ENCODE results near the gene TTC1.
"Not testable (repeated sequence)": the region's sequence is repeated elsewhere in the genome, so short reads cannot be mapped to it uniquely, and the experiment has no call there.

TTC1 gene

GRCh38 chr5:160009591-160009989 lies 651 bp downstream of the TTC1 start:
- H3K4me1 Mint-ChIP-seq, result peaks cover 42% of the 10 kb centered on the region
- DNase-seq, result no peak
- peaks cover 2% of the 10 kb centered on the region for H3K27me3 Mint-ChIP-seq (ENCODE audit: low read depth, poor library complexity)
- no peak for TF ChIP-seq CTCF (IDR thresholded peaks at IDR 0.05)
- peak overlapping the region; percentile 96 for H3K4me3 Mint-ChIP-seq
- H3K9me3 Mint-ChIP-seq, result no peaks in the 10 kb centered on the region
- H3K27ac Mint-ChIP-seq, result peak overlapping the region; percentile 98
- H3K36me3 Mint-ChIP-seq (ENCODE audit: low read depth), result peaks cover 31% of the 10 kb centered on the region

GRCh38 chr5:160011471-160011870 lies 2.5 kb downstream of the TTC1 start:
- TF ChIP-seq CTCF (IDR thresholded peaks at IDR 0.05), result no peak
- Mint-ChIP-seq H3K27me3 (ENCODE audit: low read depth, poor library complexity) (peaks cover 2% of the 10 kb centered on the region), H3K27ac (no peak overlapping the region), H3K4me3 (peak overlapping the region; percentile 96), H3K9me3 (no peaks in the 10 kb centered on the region), H3K4me1 (peaks cover 38% of the 10 kb centered on the region), H3K36me3 (ENCODE audit: low read depth) (peaks cover 31% of the 10 kb centered on the region)
- DNase-seq, result no peak

- Mint-ChIP-seq H3K4me1 (peaks cover 25% of the 10 kb centered on the region), H3K36me3 (ENCODE audit: low read depth) (peaks cover 43% of the 10 kb centered on the region)
- not testable (repeated sequence) for H3K4me3 Mint-ChIP-seq; H3K9me3 Mint-ChIP-seq; DNase-seq; H3K27ac Mint-ChIP-seq; H3K27me3 Mint-ChIP-seq (ENCODE audit: low read depth, poor library complexity)
Observed at GRCh38 chr5:160014197-160014596, 5.3 kb downstream of the TTC1 start.

- H3K27me3 Mint-ChIP-seq (ENCODE audit: low read depth, poor library complexity), result no peaks in the 10 kb centered on the region
- H3K4me1 Mint-ChIP-seq, result peaks cover 5% of the 10 kb centered on the region
- DNase-seq, result no peak
- H3K36me3 Mint-ChIP-seq (ENCODE audit: low read depth), result peaks cover 27% of the 10 kb centered on the region
- H3K27ac Mint-ChIP-seq, result no peak overlapping the region
- H3K4me3 Mint-ChIP-seq, result no peak overlapping the region
- no peak for TF ChIP-seq CTCF (IDR thresholded peaks at IDR 0.05)
- no peaks in the 10 kb centered on the region for H3K9me3 Mint-ChIP-seq
Observed at GRCh38 chr5:160018945-160019625, 10.1 kb downstream of the TTC1 start.

GRCh38 chr5:160020266-160020770 lies 11.4 kb downstream of the TTC1 start:
- Mint-ChIP-seq H3K9me3 (no peaks in the 10 kb centered on the region), H3K4me3 (no peak overlapping the region), H3K27ac (no peak overlapping the region), H3K36me3 (ENCODE audit: low read depth) (peaks cover 27% of the 10 kb centered on the region), H3K4me1 (peaks cover 5% of the 10 kb centered on the region), H3K27me3 (ENCODE audit: low read depth, poor library complexity) (no peaks in the 10 kb centered on the region)
- no peak for TF ChIP-seq CTCF (IDR thresholded peaks at IDR 0.05)
- no peak for DNase-seq

- H3K36me3 Mint-ChIP-seq (ENCODE audit: low read depth), result peaks cover 27% of the 10 kb centered on the region
- no peak for DNase-seq
- no peaks in the 10 kb centered on the region for H3K27me3 Mint-ChIP-seq (ENCODE audit: low read depth, poor library complexity)
- no peak overlapping the region for H3K27ac Mint-ChIP-seq
- no peaks in the 10 kb centered on the region for H3K9me3 Mint-ChIP-seq
- H3K4me1 Mint-ChIP-seq, result peaks cover 5% of the 10 kb centered on the region
- H3K4me3 Mint-ChIP-seq, result no peak overlapping the region
- TF ChIP-seq CTCF (IDR thresholded peaks at IDR 0.05), result no peak
Observed at GRCh38 chr5:160020964-160021363, 12.0 kb downstream of the TTC1 start.

Measured in nephron progenitor cell (in vitro differentiated cells).